Activated CD4-positive, alpha-beta T cell treated with anti-CD3 and anti-CD28 coated beads, Interleukin-2, amount 50 U/mL, for 4 hours (primary cell): Measurements from ENCODE around the gene SYNJ2.
A peak's percentile ranks its signal among the peaks of the same experiment; 100 is the strongest.

Source experiments
- DNase-seq, 2 experiments: peaks; one replicate each; pipeline ENCODE4 v3.0.0-alpha.2; 2020

The SYNJ2 gene

GRCh38 chr6:158015188-158015506 lies 33.5 kb downstream of the SYNJ2 start:
- DNase-seq: no peak

GRCh38 chr6:158016571-158017383 lies 35.1 kb downstream of the SYNJ2 start:
- no peak for DNase-seq

- DNase-seq: no peak
Observed at GRCh38 chr6:158017621-158018040, 36.0 kb downstream of the SYNJ2 start.

GRCh38 chr6:158018041-158018771 lies 36.5 kb downstream of the SYNJ2 start:
- DNase-seq: no peak

- no peak for DNase-seq
Observed at GRCh38 chr6:158018851-158019361, 37.2 kb downstream of the SYNJ2 start.

- DNase-seq: no peak
Observed at GRCh38 chr6:158019416-158019815, 37.8 kb downstream of the SYNJ2 start.

GRCh38 chr6:158020272-158020711 lies 38.6 kb downstream of the SYNJ2 start:
- DNase-seq: no peak

GRCh38 chr6:158020811-158021210 lies 39.1 kb downstream of the SYNJ2 start:
- no peak for DNase-seq

- no peak for DNase-seq
Observed at GRCh38 chr6:158021376-158021775, 39.7 kb downstream of the SYNJ2 start.

- DNase-seq: no peak
Observed at GRCh38 chr6:158021814-158022748, 40.4 kb downstream of the SYNJ2 start.

- DNase-seq: no peak
Observed at GRCh38 chr6:158022749-158023596, 41.3 kb downstream of the SYNJ2 start.

- no peak for DNase-seq
Observed at GRCh38 chr6:158023597-158023939, 41.9 kb downstream of the SYNJ2 start.

- no peak for DNase-seq
Observed at GRCh38 chr6:158024566-158025297, 43.1 kb downstream of the SYNJ2 start.

- peak; percentile 75 to 83 for DNase-seq
Observed at GRCh38 chr6:158026054-158026900, 44.6 kb downstream of the SYNJ2 start.

- no peak for DNase-seq
Observed at GRCh38 chr6:158026901-158027589, 45.4 kb downstream of the SYNJ2 start.

GRCh38 chr6:158027590-158028285 lies 46.1 kb downstream of the SYNJ2 start:
- DNase-seq: no peak

GRCh38 chr6:158028421-158028820 lies 46.8 kb downstream of the SYNJ2 start:
- DNase-seq: no peak

- DNase-seq: no peak
Observed at GRCh38 chr6:158028876-158029275, 47.2 kb downstream of the SYNJ2 start.

GRCh38 chr6:158029668-158030230 lies 48.1 kb downstream of the SYNJ2 start:
- DNase-seq: no peak
